ENCODE results near the gene MAST2.
"Not testable (repeated sequence)": the region's sequence is repeated elsewhere in the genome, so short reads cannot be mapped to it uniquely, and the experiment has no call there.

The MAST2 gene

DNA sequence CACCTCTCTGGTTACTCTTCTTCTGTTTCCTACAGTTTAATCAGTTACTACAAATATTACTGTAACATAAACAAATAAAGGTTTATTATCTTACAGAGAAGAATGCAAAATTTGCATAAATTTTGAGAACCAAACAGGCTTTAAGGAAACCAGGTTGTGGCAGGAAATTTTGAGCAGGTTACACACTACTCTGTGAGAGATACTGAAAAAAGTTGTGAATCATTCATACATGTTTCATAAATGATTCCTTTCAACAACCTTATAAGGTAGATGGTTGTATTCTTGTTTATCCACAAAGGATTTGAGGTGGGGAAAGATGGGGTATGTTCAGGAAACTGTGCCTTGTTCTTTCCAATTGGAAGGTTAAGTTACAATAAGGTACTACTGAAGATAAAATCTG is 58.6 kb downstream of the MAST2 start:
- DNase-seq, result no peak

DNA sequence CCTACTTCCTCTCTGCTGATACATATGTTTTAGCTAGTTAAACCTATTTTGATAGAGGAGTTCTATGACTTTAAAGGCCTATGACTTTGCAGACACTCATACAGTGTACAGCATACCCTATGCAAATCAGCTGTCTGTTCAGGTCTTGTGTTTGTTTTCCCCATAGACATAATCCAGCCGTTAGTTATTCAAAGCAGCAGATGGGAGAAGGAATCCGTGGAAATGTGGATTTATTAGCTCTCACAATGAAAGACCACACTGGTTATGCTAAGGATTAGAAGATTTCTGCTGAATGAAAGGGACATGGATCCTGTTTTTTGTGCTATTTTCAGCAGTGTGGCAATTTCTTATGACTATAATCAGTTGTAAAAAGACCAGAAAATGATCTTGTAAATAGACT is 59.8 kb downstream of the MAST2 start:
- DNase-seq, result no peak

DNA sequence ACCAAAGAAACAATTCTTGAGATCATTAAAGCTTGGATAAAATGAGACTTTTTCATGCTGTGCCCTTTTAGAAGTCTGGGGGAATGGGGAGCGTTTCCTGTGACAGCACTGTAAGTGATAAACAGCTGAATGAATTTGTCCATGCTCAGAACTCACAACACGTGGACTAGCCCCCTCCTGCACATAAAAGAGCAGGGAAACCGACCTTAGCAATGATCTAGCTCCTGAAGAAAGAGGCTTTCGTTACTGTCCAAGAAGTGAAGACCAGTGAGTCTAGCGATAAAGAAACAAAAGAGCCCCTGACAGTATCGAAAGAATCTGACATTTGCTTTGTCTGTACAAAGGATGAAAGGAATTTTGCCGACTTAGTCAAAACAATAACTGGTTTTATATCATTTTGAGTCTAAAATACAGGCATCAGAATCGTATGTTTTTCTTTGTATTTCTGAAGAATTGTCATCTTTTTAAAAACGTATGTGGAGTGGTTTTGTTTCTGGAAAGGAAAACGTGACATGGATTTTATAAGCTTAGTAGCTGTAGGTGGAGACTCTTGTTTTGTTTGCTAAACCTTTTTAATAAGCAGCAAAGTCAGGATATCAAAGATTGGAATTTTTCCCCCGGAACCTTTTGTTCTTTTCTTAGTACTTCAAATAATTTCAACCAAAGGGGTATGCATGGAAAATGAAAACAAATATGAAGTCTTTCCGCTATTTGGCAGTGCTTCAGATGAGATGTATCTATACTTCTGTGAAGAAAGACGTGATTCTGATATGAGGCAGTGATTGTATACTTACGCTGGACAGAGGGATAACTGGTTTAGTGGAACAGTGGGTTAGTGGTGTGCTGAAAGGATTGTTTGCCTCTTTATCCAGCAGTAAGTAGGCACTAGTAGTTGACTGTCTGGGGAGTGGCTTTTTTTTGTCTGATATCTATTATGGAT is 61.0 kb downstream of the MAST2 start:
- no peak for DNase-seq

DNA sequence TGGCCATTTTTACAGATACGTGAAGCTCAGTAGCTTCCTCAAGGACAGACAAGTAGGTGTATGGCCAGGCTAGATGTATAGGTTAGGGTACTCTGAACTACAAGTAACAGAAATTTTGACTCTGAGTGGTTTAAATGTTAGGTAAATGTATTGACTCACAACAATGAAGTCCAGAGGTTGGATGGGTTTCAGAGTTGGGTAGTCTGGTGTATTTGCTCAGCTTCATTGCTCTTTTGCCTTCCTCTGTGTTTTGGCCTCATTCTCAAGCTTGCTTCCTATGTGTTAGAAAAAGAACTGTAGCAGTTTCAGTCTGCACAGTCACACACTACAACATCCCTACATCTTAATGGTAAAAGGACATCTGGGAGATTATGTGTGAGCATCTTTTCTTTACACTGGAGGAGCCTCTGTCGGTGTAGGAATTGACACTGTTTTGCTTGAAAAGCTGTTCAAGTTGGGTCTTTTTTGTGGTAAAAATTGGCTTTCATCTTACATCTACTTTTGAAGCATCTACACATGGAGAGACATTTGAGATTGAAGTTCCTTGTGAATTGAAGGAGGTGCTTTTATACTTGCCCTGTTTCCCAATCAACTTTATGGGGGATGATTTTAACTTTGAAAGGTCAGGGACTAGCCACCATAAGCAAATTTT is 64.4 kb downstream of the MAST2 start:
- no peak for DNase-seq

DNA sequence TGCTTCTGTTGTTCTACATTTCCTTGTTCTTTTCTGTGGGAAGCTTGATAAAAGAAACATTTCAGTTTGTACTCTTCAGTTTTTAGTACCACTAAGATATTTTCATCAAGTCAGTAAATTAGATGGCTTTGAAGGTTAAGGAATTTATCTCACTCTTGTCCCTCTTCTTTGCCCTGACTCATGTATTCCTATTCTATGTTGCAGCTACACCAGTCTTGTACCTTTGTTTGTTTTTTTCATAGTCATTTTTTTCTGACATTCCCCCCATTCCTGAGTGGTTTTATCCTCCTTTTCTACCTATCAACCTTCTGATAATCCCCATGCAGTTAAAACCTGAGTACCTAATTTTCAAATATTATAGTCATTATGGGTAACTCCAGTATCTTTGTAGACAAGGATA is 65.4 kb downstream of the MAST2 start:
- DNase-seq, result no peak

DNA sequence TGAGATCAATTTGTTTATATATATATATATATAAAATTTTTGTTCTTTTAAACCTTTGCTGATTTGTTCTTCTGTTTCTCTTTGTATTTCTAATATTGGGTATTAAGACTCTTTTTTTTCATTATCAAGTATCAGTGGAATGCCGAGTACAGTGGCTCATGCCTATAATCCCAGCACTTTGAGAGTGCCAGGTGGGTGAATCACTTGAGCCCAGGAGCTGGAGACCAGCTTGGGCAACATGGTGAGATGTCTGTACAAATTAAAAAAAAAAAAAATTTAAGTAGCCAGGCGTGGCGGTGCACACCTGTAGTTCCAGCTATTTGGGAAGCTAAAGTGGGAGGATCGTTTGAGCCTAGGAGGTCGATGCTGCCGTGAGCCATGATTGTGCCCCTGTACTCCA is 67.1 kb downstream of the MAST2 start:
- DNase-seq, result no peak

DNA sequence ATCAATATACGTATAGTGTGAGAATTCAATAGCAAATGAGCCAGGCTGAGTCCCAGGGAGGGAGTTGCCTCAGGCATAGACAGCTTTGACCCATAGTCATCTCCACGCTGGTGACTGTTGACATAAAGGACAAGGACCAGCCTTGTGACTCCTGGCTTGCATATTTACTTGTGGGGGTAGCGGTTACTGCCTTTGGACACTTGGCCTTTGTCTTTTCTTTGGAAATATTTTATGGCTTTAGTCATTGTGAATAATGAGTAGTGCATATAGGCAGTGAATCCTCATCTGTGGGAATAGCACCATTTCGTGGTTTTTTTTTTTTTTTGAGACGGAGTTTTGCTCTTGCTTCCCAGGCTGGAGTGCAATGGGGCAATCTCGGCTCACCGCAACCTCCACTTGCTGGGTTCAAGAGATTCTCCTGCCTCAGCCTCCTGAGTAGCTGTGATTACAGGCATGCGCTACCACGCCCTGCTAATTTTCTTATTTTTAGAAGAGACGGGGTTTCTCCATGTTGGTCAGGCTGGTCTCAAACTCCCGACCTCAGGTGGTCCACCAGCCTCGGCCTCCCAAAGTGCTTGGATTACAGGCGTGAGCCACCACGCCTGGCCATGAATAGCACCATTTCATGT is 68.9 kb downstream of the MAST2 start:
- DNase-seq, result not testable (repeated sequence)

DNA sequence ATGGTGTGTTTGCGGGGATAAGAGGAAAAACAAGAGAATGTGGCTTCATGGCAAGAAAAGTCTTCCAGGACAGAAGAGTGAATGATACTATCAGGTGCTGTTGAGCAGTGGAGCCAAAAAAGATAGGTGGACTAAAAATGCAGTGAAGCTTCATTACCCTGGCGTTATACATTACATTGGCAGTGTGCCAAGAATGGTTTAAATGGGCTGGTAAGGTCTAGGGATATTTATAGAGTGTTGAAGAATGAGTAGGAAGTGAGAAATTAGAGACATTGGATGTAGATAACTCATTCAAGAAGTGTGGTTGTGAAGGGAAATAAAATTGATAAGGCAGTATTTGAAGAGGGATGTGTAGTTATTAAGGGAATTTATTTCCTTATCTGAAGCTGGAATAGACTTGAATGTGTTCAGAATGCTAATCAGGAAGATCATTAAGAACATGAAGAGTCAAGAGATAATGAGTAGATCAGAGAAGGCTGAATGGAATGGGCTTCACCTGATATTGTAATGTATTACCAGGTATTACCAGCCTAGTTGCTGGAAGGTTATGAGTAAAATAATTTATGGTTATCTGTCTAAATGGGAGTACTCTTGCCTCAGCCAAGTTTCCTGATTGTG is 72.7 kb downstream of the MAST2 start:
- no peak for DNase-seq

DNA sequence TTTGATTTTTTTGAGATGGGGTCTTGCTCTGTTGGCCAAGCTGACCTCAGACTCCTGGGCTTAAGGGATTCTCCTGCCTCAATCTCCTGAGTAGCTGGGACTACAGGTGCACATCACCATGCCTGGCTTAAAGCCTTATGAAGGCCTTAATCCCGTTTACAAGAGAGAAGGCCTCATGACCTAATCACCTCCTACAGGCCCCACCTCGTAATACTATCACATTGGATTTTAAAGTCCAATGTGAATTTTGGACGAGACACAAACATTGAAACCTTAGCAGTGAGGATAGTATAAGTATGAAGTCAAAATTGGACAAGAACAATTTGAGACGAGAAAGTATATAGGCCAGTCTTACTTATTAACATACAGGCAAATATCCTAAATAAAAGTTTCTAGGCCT is 73.9 kb downstream of the MAST2 start:
- DNase-seq, result no peak

DNA sequence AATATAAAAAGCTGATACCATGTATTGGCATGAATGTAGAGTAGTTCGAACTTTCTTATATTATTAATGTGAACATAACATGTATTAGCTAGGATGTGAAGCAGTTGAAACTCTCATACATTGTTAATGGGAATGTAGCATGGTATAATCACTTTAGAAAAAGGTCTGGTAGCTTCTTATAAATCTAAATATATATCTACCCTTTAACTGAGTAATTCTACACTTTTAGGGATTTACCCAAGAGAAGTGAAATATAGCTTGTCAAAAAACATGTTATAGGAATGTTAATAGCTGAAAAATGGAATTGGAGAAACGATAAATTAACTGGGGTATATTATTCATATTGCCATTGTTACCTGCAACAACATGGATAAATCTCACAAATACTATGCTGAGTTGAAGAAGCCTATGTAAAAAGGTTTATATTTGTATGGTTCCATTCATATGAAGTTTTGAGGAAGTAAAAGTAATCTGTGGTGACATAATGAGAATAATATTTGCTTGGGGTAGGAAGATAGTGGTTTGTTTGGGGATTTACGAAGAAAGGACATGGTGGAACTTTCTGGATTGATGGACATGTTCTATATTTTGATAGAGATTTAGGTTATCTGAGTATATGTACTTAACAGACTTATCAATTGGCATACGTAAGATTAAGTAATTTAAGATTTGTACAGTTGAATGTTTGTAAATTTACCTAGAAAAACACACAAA is 76.6 kb downstream of the MAST2 start:
- DNase-seq, result no peak

DNA sequence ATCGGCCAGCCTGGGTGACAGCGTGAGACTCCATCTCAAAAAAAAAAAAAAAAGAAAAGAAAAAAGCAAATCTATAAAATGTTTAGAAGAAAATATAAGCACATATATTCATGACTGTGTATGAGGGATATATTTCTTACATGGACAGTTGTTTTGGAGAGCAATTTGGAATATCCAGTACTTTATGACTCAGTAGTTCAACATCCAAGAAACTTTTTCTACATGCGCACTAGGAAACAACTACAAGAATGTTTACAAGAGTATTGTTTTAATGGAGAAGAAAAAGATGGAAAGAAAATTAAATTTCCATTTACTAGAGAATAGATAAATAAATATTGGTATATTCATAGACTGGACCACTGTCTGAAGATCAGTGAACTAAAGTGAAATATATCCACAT is 77.5 kb downstream of the MAST2 start:
- DNase-seq, result no peak

DNA sequence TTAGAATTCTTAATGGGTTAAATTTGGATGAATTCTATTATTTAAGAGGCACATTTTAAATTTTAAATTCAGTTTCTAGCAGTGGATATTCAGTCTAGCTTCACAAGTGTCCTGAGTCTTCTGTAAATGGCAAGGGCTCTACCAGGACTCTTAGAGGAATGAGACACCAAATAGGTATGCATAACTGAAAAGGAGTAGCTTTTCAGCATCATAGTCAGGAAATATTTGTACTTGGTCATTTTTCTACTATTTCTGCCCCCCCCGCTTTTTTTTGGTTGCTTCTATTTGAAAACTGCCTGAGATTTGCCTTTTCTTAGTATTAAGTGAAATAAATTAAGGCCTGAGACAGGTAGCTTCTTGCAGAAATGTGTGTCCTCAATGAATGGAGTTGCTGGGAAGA is 80.2 kb downstream of the MAST2 start:
- DNase-seq, result no peak

DNA sequence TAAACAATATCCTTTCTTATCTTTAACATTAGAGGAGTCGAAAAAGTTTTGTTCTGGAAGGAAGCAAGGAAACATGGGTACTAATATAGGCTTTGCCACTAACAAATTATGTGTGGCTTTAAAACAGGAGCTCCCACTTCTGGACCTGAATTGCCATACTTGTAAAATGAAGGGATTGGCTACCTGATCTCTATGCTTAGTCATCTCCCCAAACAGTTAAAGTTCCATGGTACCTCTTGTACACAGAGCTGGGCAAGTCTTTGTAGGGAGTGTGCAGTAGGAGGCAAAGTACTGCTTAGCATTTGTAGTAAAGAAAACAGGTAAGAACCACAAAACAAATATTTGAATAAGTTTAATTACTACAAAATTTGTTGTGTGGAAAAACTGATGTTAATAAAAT is 81.3 kb downstream of the MAST2 start:
- DNase-seq, result no peak

DNA sequence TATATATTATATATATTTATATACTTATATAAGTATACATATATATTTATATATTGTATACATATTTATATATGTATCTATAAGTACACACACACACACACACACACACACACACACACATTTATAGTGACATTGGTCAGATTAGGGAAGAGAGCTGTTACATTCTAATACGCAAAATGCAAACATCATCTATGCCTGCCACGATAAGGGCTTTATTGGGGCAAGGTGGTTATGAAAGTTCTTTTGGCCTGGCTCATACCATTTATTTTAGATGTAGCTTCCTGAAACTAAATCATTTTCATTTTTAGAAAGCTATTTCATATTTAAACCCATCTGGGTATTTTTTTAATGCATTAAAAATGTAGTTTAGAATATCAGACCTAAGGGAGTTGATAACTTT is 82.8 kb downstream of the MAST2 start:
- DNase-seq, result no peak

DNA sequence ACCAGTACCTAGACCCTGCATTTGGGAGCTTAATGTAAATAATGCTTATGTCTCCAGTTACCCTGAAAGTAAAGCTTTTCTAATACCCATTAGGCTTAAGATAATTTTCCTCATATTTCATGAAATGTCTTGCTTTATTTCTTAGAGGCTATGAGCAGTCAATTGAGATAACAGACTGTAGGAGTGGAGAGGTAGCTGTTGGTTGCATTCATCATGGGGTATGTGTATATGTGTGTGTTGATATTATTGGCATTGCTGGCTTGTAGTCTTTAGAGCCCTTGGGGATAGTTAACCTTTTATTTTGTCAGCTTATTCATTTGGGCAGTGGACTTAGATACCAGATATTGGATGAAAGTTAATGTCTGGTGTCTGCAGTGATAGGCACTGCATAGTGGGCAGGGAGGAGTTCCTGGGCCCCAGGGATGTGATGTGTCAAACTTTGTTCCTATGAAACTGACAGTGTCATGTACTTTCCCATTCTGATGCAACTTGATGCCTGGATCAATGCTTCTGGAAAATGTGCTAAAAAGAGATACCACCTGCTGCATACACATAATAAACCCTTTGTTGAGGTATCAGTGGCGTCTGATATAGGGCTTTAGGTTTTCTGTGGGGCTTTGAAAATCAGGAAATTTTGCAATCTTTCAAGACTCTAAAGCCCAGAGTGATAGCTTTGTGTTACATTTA is 83.9 kb downstream of the MAST2 start:
- DNase-seq, result no peak

DNA sequence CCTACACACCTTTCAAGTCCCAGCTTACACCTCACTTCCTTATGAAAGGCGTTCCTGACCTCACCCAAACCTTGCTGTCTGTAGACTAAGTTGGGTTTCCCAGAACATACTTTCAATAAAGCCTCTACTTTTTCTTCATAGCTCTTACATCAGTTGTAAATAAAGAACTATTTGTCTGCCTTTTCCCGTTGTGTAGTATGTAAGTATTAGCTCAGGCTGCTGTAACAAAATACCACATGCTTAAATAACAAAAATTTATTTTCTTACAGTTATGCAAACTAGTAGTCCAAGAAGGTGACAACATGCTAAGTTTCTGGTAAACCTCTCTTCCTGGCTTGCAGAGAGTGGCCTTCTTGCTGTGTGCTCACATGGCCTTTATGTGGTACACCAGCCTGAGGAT is 86.7 kb downstream of the MAST2 start:
- DNase-seq, result no peak

DNA sequence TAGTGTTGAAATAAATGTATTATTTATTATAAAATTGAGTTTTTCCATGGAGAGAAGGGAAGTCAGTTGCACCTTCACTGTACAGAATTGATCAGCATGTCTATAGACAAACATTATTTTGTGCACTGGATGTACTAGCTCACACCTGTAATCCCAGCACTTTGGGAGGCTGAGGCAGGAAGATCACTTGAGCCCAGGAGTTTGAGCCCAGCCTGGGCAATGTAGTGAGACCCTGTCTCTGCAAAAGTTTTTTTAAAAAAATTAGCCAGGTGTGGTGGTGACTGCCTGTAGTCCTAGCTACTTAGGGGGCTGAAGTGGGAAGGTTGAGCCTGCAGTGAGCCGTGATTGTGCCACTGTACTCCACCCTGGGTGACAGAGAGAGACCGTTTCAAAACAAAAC is 87.7 kb downstream of the MAST2 start:
- DNase-seq, result no peak

DNA sequence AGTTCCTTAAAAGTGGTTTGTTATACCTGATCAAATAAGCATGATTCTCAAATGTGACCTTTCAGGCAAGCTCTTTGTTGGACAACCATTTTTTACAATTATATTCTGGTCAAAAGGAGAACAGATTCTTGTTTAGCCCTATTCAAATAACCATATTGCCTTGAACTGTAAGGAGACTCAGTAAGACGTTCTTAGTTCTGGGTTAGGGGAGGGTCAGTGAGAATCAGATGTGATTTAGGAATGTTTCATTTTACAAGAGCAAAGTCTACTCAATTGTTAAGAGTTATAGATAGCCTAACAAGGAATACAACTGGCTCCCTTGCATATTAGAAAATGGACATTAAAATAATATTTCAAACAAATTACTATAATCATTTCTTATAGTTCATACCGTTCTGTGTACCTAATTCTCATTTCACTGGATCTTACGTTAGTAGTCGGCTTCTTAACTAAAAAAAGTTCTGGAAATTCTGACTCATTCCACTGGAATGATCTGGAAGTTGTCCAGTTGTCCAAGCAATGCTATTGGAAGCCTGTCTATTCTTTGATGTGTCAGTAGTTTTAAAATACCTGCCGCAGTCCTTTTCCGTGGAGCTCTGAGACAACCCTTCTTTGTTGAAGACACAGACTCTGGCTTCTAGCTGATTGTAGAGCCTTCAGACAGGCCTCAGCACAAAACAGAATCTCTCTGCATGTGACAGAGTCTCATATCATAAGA is 88.8 kb downstream of the MAST2 start:
- no peak for DNase-seq

DNA sequence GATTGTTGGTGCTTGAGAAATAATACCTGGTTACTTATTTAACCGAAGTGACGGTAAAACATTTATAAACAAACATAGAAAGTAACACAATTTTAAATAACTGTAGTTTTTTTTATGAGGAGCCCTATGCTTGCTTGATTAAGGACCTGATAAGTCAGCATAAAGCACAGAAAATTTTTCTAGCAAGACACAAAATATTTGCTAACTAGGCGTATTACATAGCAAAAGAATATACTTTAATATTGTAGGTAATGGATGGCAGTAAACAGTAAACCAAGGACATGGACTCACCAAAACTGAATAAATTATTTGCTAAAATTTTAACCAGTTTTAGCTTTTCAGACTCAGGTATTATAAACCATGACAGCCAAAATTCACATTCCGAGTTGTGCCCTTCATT is 90.9 kb downstream of the MAST2 start:
- DNase-seq, result no peak

DNA sequence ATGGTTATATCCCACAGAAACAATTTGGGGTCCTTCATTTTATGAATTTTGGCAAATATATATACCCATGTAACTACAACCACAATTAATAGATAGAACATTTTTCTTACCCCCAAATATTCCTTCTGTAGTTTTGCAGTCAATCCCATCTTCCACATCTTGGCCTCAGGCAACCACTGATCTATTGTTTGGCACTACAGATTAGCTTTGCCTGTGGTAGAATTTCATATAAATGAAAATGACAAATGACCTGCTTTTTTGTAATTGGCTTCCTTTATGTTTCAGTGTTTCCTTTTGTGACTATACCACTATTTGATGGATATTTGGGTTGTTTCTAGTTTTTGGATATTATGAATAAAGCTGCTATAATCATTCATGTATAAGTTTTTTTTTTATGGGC is 91.5 kb downstream of the MAST2 start:
- no peak for DNase-seq

DNA sequence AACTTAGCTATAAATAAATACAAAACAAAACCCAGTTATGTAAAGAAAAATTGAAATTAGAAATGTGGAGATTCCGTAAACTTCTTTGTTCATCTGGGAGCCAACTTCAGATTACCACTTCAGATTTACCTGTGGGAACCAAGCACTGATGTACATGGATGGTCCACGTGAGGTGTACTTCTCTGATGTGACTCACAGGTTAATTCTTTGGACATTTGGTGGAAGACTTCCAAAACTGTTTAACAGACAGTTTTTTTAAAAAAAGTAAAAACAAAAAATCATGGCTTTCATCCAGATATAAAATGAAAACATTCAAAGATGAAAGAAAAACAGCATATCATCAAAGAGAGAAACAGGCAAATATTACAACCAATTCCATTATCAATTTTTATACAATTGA is 92.0 kb downstream of the MAST2 start:
- no peak for DNase-seq

DNA sequence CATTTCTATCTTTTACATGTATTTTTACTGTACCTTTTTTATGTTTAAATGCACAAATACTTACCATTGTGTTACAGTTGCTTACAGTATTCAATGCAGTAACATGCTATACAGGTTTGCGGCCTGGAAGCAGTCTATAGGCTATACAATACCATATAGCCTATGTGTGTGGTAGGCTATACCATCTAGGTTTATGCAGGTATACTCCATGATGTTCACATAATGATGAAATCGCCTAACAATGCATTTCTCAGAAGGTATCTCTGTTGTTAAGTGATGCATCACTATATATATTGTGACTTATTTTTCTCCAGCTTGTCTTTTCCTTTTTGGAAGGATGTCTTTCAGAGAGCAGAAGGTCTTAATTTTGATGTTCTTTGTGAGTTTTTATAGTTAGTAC is 103.5 kb downstream of the MAST2 start:
- no peak for DNase-seq
